Heart left ventricle (tissue), 16 donors: ENCODE results near the gene CCL19. TPM values are rescaled to one million over a fixed set of nuclear protein-coding genes. Genes with fewer than 3 reads are reported as not detected.
A peak's percentile ranks its signal among the peaks of the same experiment; 100 is the strongest.

Source experiments
- ATAC-seq, 4 donors: fragments of 200-7000 bp; cut with Tn5 transposase; one replicate each; pipeline ENCODE4 v1.9.1; 2020 to 2022; ENCODE audit warnings: moderate library complexity in 4 of 4, mild to moderate bottlenecking in 3 of 4, moderate number of reproducible peaks in 1 of 4
- DNase-seq, 5 donors: peaks; one replicate each; pipeline ENCODE4 v3.0.0-alpha.2; 2020
- H3K27ac ChIP-seq, 12 donors: fragments of 200-600 bp; sonication (generic) in 4 of 12; one replicate each; pipeline versions ENCODE4 v1.5.0 to v1.8.0; 2016 to 2022; ENCODE audit warnings: mild to moderate bottlenecking in 2 of 12
- H3K27me3 ChIP-seq, 9 donors: fragments of 200-600 bp; sonication (generic) in 2 of 9; one replicate each; pipeline versions ENCODE4 v1.5.1 to v1.8.0; 2016 to 2022; ENCODE audit warnings: mild to moderate bottlenecking in 3 of 9
- H3K36me3 ChIP-seq, 9 donors: fragments of 200-600 bp; sonication (generic) in 2 of 9; one replicate each; pipeline versions ENCODE4 v1.5.0 to v1.8.0; 2018 to 2022; ENCODE audit warnings: mild to moderate bottlenecking in 2 of 9
- H3K4me1 ChIP-seq, 12 donors: fragments of 200-600 bp; sonication (generic) in 4 of 12; one replicate each; pipeline versions ENCODE4 v1.5.0 to v1.8.0; 2016 to 2022; ENCODE audit warnings: mild to moderate bottlenecking in 3 of 12
- H3K4me3 ChIP-seq, 12 donors: fragments of 200-600 bp; sonication (generic) in 4 of 12; one replicate each; pipeline versions ENCODE4 v1.5.0 to v1.8.0; 2017 to 2022; ENCODE audit warnings: mild to moderate bottlenecking in 9 of 12, moderate library complexity in 4 of 12
- H3K9me3 ChIP-seq, 12 donors: fragments of 200-600 bp; sonication (generic) in 4 of 12; one replicate each; pipeline versions ENCODE4 v1.5.0 to v1.8.0; 2016 to 2022; ENCODE audit warnings: mild to moderate bottlenecking in 1 of 12
- CTCF ChIP-seq, 12 donors: fragments of 200-600 bp; sonication (generic) in 4 of 12; IDR thresholded peaks; one replicate each; pipeline versions ENCODE4 v1.5.0 to v1.8.0; 2018 to 2022; ENCODE audit warnings: antibody characterized with exemption in 12 of 12, mild to moderate bottlenecking in 5 of 12
- POLR2A ChIP-seq, 2 donors: fragments of 450-650 bp; IDR thresholded peaks; one replicate each; pipeline ENCODE4 v1.6.1; 2017; ENCODE audit warnings: antibody characterized with exemption in 2 of 2, mild to moderate bottlenecking in 2 of 2, moderate library complexity in 2 of 2
- WGBS, 4 donors: extraction: QIAGEN DNeasy Blood & Tissue Kit in 2 of 4; methylation state at CpG; one replicate each; pipeline versions ENCODE4 v1.1.5 to v1.1.7; 2013 to 2018; 5-methylcytosine and 5-hydroxymethylcytosine counted together
- intact Hi-C, 10 donors: fragments of 100-400 bp; cut with DNase I; formaldehyde crosslinking; loops; one replicate each; pipeline versions ENCODE4 v1.11.1 to v1.14.2; 2022
- polyA plus RNA-seq, 2 donors: library from polyadenylated mRNA; stranded (reverse); fragments of 200-250 nt; gene quantifications; one replicate each; pipeline ENCODE4 v1.2.3, GENCODE V29; 2013
- total RNA-seq, 9 donors: library from RNA; depleted of rRNA in 2 of 9; stranded (reverse); fragments of >200 nt in 2 of 9; fragmentation: NEBNext Ultra II Directional in 3 of 9; extraction: Animal tissue kit (Norgen Biotek cat#: 25700) in 3 of 9; gene quantifications; one replicate each; pipeline versions ENCODE4 v1.1.0 to v1.2.4, GENCODE V29; 2016 to 2023
- donor health status: ischemic (EF 13 %, LVEDD 7.1; RV severe dilation, severe dysfunction).
- donor health status: healthy with polysubstance abuse.
- donor health status: DM: no; HTN: yes; CAD: no.
- donor health status: DM: no; HTN: no; CAD: no.
- donor health status: ischemic (EF 25% LVEDD 6.9; RV normal size, moderate dysfunction).
- donor health status: ischemic (EF 25% LVEDD 5.7; RV mildly dilated, moderate dysfunction).
- donor health status: healthy.
- donor health status: DM: yes; HTN: yes; CAD: no.
- donor health status: ischemic (EF 35%, LVEDD 5.7; RV mildly dilated, moderate dysfunction).
- donor health status: nonischemic (EF 11% LVEDD 7.7; RV severe dilation, severe dysfunction).
- donor health status: DM: yes; HTN: yes; CAD: no.
- donor health status: PGD.
- donor health status: ischemic (EF 29% LVEDD 5.4; RV normal size, mild dysfunction).
- donor health status: nonischemic (EF 23%, LVEDD 6.1; RV moderate dilation, normal function).

Gene CCL19
- total and polyA plus RNA-seq, 11 donors: 0.46 to 25.7 (median 1.3) TPM; not detected in 5

- intact Hi-C loops: no loop called here
- H3K36me3 ChIP-seq: no peaks in the 10 kb centered on the region
- no peak overlapping the region for H3K4me3 ChIP-seq
- H3K4me1 ChIP-seq: no peaks in the 10 kb centered on the region
- 34 to 58% (median 44%) methylated on average over 9 to 10 of the region's 10 CpGs for WGBS, 4 donors
- peak in 4 of 5 donors; percentile 53 to 79 (median 56) for DNase-seq
- no peak overlapping the region for H3K27ac ChIP-seq
- H3K27me3 ChIP-seq: no peaks in the 10 kb centered on the region
- ATAC-seq: peak; percentile 29 to 76 (median 64)
- peaks cover 0 to 2% (median 0%) of the 10 kb centered on the region in 12 donors for H3K9me3 ChIP-seq
- TF ChIP-seq POLR2A (IDR thresholded peaks at IDR 0.05): no peak
- TF ChIP-seq CTCF (IDR thresholded peaks at IDR 0.05): peak in 11 of 12 donors; percentile 14 to 63 (median 42)
These were observed 15.9 kb downstream of the CCL19 start for GRCh38 chr9:34675048-34675714.

GRCh38 chr9:34674440-34674839 lies 16.6 kb downstream of the CCL19 start:
- no peaks in the 10 kb centered on the region for H3K27me3 ChIP-seq
- peaks cover 0 to 9% (median 0%) of the 10 kb centered on the region in 12 donors for H3K9me3 ChIP-seq
- H3K4me1 ChIP-seq: no peaks in the 10 kb centered on the region
- H3K27ac ChIP-seq: no peak overlapping the region
- TF ChIP-seq POLR2A (IDR thresholded peaks at IDR 0.05) (no peak), CTCF (IDR thresholded peaks at IDR 0.05) (no peak)
- intact Hi-C loops: no loop called here
- H3K36me3 ChIP-seq: no peaks in the 10 kb centered on the region
- WGBS, 4 donors: 85 to 91% (median 87%) methylated on average over 3 of the region's 3 CpGs
- ATAC-seq: no peak
- no peak for DNase-seq
- H3K4me3 ChIP-seq: no peak overlapping the region

DNA sequence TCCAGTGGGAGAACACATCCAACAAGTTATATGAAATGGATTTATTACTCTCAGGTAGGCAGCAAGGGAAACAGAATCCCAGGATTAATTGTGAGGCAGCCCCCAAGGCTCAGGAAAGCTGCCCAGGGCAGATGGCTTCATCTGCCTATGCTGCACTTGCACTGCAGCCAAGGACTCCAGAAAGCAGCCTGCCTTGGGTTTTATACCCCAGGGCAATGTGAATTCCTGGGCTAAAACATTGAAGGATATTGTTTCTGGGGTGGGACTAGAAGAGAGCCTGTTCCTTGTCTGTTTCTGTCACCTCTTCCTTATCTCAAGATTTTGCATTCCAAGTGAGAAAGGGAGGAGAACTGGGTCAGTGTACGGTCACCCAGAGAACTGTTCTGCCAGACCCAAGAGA lies 19.8 kb downstream of the CCL19 start:
- ATAC-seq (no peak), DNase-seq (peak in 1 of 5 donors; percentile 12)
- no peak overlapping the region for H3K27ac ChIP-seq
- TF ChIP-seq CTCF (IDR thresholded peaks at IDR 0.05): no peak
- TF ChIP-seq POLR2A (IDR thresholded peaks at IDR 0.05): no peak
- peaks cover 0 to 9% (median 0%) of the 10 kb centered on the region in 12 donors for H3K9me3 ChIP-seq
- intact Hi-C loops: no loop called here
- no peak overlapping the region for H3K4me3 ChIP-seq
- H3K36me3 ChIP-seq: peaks cover 0 to 6% (median 0%) of the 10 kb centered on the region in 9 donors
- peaks cover 0 to 11% (median under 1%) of the 10 kb centered on the region in 12 donors for H3K4me1 ChIP-seq
- no peaks in the 10 kb centered on the region for H3K27me3 ChIP-seq
- WGBS, 4 donors: 50 to 71% (median 61%) methylated on average over 1 of the region's 1 CpG

- Histone ChIP-seq H3K9me3 (peaks cover 0 to 9% (median 0%) of the 10 kb centered on the region in 12 donors), H3K4me1 (peaks cover 0 to 15% (median 4%) of the 10 kb centered on the region in 12 donors), H3K27ac (no peak overlapping the region), H3K4me3 (no peak overlapping the region), H3K36me3 (peaks cover 0 to 6% (median 0%) of the 10 kb centered on the region in 9 donors), H3K27me3 (no peaks in the 10 kb centered on the region)
- TF ChIP-seq CTCF (IDR thresholded peaks at IDR 0.05) (no peak), POLR2A (IDR thresholded peaks at IDR 0.05) (no peak)
- WGBS, 4 donors: 89 to 96% (median 93%) methylated on average over 5 of the region's 5 CpGs
- ATAC-seq (no peak), DNase-seq (peak in 1 of 5 donors; percentile 1)
- intact Hi-C loops: loop anchor here in 2 of 10 donors (5.0 to 10.0 kb wide), 3 partner anchors 32 to 432 kb away; partner anchors contain the start of genes FANCG (in 1 of the 2), STOML2 (in 1 of the 2) and VCP (in 1 of the 2)
These were observed 21.1 kb downstream of the CCL19 start for GRCh38 chr9:34669809-34670562.
